GM20431 (cell line): Measurements from ENCODE around the gene NKX3-2.

Source experiments
- in situ Hi-C: fragments of 300-500 bp; cut with MseI, MboI; formaldehyde crosslinking; loops from one replicate; pipeline ENCODE4 v1.15.0; 2020; ENCODE audit warnings: low sequenced_read_pairs; ENCODE audit not compliant: unreplicated experiment

The NKX3-2 gene

DNA sequence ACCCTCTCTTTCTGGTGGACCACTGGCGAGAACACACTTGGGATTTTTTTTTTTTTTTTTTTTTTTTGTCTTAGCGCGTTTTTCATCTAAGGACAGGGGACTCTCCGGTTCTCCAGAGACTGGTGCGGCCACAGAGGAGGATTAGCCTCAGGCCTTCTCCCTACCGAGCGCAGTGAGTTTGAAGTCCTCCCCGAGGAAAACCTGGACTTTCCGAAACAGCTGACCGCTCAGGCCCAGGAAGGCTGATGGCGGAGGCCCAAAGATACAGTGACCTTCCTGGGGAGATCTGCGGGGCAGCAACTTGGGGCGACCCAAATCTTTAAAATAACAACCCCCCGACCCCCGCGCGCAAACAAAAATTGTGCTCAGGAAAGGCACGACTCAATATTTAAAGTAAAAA is 9.2 kb downstream of the NKX3-2 start:
- in situ Hi-C loops, result loop anchor here (25.0 kb wide), 1 partner anchor 698 kb away; no protein-coding TSS in a partner anchor

DNA sequence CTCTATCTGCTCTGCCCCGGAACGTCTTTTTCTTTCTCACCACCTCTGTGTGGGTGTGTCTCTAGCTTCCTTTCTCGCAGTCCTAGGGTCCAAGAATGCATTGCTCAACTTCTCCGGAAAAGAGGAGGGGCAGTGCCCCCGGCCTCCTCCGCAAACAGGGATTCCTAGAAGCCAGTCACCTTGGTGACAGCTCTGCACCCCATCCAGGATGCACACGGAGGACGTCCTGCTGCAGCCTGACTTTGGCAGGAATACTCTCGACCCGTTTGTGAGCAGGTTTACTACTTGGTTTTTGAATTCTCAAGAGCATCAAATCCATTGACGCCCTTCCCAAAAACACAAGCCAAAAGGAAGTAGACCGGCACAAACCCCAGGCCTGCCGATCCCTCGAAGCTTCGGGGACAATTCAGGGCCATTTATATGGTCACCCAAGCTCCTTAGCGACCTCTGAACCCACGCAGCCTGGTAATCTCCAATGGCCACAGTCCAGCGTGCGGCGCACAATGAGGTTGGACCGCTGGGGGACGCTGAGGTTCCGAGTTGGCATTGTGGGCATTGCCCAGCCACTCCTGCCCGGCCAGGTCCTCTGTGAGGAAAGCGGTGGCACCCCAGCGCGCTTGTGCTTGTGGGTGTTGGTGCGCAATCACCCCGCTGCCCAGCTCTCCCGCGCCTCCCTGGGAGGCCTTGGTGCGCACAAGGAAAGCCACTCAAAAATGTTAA is 9.8 kb downstream of the NKX3-2 start:
- in situ Hi-C loops, result loop anchor here (25.0 kb wide), 1 partner anchor 697 kb away; no protein-coding TSS in a partner anchor

DNA sequence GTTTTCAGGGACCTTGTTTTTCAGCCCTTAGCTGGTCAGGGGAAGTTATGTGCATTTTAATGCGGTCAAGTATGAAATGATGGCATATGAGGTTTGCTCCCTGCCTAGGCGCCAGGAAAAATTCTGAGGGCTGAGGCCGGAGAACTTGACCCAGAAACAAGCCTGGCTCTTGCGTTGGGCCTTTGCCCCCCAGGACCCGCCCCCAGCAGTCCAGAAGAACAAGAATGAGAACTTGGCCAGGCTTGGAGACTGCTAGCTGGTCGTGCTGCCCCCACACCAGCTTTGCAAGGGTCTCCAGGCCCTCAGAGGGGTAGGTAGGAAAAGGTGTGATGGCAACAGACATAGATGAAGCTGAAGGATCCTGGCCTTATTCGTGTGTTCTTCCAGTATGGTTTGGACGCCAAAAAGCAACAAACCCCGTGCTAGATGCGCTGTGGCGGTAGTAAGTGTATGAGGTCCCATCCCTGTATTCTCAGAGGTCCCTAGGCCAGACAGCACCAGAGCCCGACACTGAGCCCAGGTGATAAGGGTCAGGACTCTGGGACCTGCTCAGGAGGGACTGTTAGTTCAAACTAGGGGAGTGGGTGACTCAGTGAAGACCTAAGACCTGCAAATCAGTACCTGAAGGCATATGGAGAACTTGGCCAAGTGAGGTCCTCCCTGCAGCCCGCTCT is 10.5 kb downstream of the NKX3-2 start:
- in situ Hi-C loops, result loop anchor here (25.0 kb wide), 1 partner anchor 697 kb away; no protein-coding TSS in a partner anchor

DNA sequence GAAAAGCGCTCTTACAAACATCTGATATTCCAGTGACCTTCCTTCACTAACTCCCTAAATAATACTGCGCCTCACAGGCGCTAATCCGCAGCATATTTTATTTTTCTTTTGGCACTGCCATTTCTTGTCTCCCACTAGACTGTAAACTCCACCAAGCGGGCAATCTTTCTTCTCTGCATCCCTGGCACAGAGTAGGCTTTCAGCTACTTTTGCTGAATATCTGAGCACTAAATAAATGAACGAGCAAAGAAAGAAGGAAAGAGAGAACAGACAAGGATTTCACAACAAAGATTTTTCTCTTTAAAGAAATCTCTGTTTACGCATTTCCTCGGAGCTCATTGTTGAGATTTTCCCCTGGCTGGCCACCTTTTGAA is 12.7 kb downstream of the NKX3-2 start:
- in situ Hi-C loops, result loop anchor here (25.0 kb wide), 1 partner anchor 694 kb away; no protein-coding TSS in a partner anchor

DNA sequence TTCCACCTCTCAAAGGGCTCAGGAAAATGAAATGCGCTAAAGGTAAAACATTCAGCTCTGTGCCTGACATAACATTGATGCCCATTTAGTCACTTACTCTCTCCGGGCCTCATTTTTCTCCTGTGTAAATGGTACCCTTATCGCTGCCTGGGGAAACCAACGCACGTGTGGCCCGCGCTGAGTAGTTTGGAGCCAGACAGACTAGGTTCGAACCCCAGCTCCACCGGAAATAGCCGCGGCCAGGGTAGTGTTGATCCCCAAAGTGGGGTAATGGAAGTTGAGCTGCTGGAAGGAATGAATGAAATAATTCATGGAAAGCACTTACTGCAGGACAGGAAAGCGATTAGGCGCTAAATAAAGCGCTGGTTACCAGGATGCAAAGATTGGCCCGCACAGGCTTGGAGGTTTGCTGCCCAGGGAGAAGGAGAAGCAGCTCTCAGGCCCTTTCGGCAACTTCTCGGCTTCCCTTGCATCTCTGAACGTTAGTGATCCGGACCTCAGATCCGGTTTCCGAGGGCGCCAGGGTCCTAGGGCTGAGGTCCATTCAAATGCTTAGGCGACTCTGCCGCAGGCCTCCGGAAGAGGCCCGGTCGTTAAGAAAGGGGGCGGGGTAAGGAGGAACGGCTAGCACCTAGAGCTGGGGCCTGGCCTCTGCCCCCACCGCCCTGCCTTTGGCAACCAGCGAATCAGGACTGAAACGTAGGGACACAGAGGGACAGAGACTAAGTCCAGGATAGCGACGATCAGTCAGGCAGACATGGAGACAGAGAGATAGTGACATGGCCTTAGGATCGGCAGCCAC is 13.3 kb downstream of the NKX3-2 start:
- in situ Hi-C loops, result loop anchor here (25.0 kb wide), 1 partner anchor 694 kb away; no protein-coding TSS in a partner anchor

DNA sequence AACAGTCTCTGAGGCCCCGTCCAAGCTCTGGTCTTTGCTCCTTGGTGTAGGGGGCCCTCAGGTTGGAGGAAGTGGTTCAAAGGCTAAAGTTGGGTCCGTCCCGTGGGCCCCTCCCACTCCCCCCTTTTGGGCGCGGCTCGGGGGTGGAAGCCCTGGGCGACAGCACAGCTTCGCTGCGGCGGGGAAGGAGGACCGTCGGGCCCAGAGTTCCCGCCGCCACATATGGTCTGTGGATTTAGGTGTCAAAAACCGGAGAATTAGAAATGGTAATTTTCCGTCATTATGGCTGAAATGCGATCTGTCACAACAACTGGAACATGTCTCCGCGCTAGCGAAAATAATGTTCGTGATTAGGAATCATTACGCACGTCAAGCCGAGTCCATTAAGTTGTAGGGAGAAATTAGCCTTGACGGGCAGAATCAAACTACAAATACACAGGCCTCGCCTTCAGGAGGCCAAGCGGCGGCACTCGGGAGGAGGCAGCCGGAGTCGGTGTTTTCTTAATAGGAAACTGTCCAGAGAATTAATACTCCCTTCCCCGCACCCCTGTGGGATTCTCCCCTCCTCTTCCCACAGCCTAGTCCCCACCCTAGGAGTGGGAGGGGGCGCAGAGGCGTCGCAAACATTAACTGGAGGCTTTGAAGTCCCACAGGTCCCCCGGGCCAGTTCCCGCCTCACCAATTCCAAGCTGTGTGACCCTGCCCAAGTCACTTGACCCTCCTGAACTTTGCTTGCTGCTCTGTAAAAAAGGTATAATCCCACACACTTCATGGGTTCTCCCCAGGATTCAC is 15.0 kb downstream of the NKX3-2 start:
- in situ Hi-C loops, result loop anchor here (25.0 kb wide), 1 partner anchor 692 kb away; no protein-coding TSS in a partner anchor

DNA sequence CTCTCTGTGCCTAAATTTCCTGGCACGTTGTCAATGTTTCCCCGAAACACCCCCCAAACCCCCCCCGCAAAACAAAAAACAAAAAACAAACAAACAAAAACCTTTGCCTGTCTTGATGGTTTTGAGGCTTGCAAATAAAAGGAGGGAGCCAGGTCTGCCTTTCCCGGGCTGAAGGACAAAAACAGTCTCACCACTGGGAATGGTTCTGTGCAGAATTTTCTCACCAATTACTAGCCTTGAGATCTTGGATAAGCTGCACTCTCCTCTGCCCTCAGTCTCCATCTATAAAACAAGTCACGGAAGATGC is 15.5 kb downstream of the NKX3-2 start:
- in situ Hi-C loops, result loop anchor here (25.0 kb wide), 1 partner anchor 691 kb away; no protein-coding TSS in a partner anchor

DNA sequence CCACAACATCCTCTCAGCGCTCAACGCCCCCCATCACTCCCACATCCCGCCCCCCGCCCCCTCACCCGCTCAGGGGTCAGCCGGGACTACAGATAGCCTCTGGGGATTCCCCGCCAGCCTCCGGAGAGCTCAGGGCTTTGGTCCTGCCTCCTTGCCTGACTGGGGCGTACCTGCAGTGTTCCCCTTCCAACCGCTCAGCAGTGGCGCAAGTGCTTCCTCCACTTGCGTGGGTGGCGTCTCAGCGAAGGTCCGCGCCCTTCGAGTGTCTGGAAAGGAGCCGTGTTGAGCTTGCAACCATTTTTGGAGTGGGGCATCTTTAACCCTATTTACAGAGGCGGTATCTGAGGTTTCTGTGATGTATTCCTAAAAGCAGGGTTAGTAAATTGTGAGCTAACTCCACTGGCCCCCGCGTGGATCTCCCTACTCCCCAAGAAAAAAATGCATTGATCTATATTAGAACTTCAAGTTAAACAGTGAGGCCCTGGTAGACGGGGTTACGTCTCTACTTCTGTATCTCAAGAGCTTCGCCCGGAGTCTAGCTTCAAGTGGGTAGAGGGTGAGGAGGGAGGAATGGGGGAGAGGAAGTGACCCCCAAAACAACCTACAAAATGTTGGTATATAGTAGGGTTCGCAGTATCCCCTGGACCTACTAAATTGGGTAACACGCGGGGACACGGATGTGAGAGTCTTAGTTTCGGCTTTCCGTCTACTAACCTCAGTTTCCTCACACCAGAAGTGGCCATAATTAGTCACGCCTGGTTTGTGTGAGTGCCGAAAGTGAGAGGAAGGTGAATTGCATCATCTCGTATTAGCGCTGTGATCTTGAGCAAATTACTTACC is 16.1 kb downstream of the NKX3-2 start:
- in situ Hi-C loops, result loop anchor here (25.0 kb wide), 1 partner anchor 691 kb away; no protein-coding TSS in a partner anchor

DNA sequence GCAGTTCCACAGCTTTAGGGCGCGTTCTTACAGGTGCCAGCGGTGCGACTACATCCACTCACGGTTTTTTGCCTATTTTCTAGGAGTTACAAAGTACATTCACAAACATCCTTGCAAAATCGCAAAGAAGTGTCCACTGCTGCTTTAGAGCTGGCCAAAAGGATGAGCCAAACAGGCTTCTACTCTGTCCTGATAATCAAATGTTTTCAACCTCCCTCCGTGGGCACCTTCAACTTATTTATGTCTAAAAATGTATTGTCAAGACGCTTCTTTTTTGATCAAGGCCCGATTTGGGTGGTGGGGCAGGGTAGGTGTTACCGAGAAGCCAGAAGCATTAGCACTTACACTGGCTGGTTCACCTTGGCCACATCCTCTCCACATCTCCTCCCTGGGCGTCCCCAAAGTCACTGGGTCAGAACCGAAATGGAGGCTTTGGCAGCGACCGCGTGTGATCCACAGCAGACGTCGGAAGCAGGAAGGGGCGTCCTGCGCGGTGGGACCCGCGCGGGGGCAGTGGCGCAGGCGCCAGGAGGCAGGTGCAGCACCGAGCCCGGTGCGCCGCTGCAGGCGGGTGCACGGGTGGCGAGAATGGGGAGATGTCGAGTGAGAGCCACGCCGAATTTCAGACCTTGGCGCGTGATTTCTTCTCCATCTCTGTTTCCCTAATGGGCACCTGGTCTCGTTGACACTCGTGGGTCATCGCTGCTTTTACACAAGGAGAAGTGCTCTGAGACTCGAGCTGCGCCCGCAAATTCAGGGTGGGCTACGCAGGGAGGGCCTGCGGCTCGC is 16.9 kb downstream of the NKX3-2 start:
- in situ Hi-C loops, result loop anchor here (25.0 kb wide), 1 partner anchor 690 kb away; no protein-coding TSS in a partner anchor

DNA sequence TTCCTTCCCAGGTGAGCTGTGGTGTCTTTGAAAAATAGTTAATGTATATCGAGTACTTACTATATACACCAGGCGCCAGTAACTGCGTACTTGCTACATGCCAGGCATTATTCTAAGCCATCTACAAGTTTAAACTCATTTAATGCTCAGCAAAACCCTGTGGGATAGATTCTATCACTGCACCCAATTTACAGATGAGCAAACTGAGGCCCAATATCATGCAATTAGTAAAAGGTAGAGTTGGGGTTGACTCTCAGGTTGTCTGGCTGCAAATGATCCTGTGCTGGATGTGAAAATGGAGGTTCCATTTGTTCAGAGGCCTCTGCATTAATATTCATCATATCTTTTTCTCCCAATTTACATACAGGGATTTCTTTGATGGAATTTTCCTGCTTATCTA is 17.6 kb downstream of the NKX3-2 start:
- in situ Hi-C loops, result loop anchor here (25.0 kb wide), 1 partner anchor 689 kb away; no protein-coding TSS in a partner anchor

DNA sequence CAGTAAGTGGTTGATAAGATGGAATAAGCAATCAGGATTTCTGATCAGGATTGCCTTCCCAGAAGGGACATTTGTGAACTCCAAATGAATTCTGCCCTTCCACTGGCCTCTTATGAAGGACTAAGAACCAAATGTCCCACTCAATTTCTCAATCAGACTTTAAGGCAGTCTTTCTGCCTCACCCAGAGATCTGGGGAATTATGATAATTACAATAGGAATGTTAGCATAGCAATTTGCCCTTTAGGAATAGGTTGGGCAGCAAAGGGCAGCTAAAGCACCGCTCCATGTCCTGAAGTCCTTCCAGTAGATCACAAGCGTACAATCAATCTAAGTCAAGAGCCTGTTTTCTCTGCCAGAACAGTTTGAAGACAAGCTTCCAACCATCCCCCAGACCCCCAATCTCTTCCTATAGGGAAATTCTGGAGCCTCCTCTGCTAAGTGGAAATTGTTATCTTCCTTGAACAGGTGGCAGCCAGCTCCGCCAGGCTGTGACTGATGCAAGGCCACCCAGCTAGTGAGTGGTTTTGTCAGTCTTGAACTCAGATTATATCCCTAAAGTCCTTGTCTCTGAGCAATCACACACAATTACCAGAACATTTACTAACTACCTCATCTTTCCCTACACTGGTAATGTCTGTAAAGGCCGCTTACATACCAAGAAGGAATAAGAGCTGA is 18.6 kb downstream of the NKX3-2 start:
- in situ Hi-C loops, result loop anchor here (25.0 kb wide), 1 partner anchor 688 kb away; no protein-coding TSS in a partner anchor

DNA sequence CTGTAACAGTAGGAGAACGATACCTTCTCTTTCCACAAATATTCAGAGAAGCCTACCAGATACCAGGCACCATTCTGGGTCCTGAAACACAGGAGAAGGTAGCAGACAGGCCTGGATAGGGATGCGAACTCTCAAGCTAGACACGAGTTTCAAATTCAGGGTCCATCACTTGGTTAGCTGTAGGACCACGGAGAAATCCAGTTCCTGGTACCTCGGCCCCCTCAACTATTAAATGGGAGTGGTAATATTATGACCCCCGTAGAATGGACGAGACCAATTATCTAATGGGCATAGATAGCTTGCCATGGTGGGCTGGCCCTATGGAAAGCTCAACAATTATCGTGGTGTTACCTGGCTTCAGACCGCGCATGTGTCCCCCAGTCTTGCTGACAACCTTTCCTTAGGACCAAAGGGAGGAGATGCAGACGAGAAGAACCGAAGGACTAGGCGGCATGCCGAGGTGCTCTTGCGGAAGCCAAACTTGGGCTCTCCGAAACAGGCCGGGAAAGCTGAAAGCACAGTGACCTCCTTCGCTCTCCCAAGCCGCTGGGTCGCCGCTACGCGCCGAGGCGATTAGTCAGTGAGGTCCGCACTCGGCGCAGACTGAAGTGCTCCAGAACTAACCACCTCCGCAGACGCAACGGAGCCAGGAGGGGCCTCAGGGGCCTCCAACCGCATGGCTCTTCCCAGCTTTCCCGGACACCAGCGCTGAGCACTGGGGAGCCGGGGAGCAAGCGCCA is 19.6 kb downstream of the NKX3-2 start:
- in situ Hi-C loops, result loop anchor here (25.0 kb wide), 1 partner anchor 687 kb away; no protein-coding TSS in a partner anchor

DNA sequence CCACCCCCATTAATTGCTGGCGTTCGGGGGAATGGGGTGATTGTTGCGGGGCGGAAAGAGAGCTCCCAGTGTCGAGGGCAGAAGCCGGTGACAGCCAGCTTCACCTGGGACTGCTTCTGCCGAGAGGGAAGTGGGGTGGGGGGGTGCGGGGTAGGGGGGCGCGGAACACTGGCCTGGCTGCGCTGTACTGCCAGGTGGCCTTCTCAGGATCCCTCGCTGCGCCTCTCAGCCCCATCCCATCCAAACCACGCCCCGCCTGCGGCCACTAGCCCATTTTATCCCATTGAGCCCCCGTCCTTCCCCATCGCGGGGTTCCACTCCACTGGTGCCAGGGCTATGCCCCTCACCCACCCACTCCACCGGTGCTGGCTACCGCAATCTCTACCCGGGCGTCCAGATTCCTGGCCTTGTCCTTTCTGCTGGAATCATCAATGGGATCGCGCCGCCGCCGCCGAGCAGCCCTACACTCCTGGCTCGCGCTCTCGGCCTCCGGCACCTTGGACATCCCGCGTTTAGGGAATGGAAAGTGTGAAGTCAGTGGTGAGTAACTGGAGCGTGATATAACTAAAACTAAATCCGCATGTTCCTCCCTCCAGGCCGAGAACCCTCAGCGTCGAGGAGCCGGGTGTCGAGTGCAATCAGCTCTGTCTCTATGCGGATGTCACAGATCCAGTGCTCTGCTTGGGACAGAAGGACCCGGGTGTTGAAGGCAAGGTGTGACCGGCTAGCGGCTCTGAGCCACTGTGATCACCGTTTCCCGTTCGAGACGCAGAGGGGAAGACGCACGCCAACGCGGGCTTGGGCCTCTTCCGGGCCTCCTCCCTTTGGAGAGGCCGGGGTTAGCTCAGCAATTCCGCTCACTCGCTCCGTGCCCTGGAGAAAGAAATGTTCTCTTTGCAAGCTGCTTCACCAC is 20.5 kb downstream of the NKX3-2 start:
- in situ Hi-C loops, result no loop called here

DNA sequence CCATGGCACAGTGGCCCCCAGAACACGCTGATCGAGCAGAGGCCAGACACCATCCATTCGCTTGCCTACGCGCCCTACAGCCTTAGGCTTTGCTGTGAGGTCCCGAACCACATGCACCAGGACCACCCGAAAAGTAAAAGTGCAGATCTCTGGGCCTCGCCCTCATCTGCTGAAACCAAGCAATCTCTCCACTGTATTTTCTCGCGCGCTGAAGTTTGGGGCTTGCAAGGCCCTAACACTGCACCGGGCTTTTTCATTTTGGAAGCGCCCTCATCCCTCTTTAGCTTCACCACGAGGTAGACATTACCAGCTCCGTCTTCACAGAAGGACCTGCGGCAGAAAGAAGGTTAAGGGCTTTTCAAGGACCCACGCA is 21.2 kb downstream of the NKX3-2 start:
- in situ Hi-C loops, result no loop called here

DNA sequence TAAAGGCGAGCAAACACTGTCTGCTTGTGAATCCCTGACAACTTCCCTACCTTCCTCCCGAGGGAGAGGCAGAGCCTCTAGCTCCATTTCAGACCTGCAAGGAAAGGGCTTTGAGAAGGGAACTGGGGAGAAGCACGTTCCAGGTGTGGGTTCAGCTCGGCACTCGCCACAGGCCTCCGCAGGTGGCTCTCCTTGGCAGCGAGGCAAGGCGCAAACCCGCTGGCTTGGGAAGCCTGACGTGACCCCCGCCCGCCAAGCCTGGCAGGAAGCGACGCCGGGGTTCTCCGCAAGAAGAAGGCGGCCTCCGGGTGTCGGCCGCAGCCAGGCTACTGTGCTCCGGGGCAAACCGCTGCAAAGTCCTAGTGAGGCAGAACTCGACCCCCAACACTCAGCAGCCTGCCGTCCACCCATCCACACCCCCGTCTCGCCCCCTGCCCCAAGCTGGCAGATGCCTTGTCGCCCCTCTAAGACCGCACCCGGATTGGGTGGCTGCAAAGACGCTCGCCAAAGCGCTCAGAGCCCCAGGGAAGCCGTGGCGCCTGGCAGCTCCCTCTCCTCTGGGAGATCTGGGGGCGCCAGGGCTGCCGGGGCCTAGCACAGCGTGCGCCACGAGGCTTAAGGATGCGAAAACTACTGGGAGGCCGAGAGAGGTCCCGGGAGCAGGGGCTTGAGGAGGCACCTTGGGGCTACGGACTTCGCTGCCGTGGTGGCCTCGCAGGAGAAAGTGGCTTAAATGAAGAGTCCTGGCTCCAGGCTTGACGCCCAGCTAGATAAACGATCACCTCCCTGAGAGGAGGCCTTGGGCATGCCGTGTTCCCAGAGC is 21.8 kb downstream of the NKX3-2 start:
- in situ Hi-C loops, result no loop called here
